GM19238 (cell line): ENCODE measurements around the gene SMYD3.
"Not testable (repeated sequence)": the region's sequence is repeated elsewhere in the genome, so short reads cannot be mapped to it uniquely, and the experiment has no call there.

Experiments used
- DNase-seq: peaks from one replicate; pipeline ENCODE4 v3.0.0; 2011; ENCODE audit warnings: low spot score; ENCODE audit not compliant: insufficient read length

SMYD3 gene

GRCh38 chr1:246074421-246074820 lies 432.7 kb downstream of the SMYD3 start:
- no peak for DNase-seq

GRCh38 chr1:246072456-246072955 lies 434.6 kb downstream of the SMYD3 start:
- DNase-seq, result no peak

DNA sequence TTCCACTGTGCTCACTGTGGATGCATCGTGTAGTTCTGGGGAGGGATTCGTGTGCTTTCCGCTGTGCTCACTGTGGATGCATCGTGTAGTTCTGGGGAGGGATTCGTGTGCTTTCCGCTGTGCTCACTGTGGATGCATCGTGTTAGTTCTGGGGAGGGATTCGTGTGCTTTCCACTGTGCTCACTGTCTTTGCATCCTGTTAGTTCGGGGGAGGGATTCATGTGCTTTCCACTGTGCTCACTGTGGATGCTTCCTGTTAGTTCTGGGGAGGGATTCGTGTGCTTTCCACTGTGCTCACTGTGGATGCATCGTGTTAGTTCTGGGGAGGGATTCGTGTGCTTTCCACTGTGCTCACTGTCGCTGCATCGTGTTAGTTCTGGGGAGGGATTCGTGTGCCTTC lies 435.1 kb downstream of the SMYD3 start:
- DNase-seq, result not testable (repeated sequence)

DNA sequence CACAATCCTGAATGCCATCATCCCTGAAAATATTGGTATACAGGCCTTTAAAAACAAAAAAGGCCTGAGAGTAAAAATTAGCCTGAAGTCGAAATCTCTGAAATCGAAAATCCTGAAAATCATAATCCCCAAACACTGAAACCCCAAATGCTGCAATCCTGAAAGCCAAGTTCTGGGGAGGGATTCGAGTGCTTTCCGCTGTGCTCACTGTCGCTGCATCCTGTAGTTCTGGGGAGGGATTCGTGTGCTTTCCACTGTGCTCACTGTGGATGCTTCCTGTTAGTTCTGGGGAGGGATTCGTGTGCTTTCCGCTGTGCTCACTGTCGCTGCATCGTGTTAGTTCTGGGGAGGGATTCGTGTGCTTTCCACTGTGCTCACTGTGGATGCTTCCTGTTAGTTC lies 435.5 kb downstream of the SMYD3 start:
- not testable (repeated sequence) for DNase-seq

GRCh38 chr1:246069581-246069980 lies 437.5 kb downstream of the SMYD3 start:
- DNase-seq, result no peak

DNA sequence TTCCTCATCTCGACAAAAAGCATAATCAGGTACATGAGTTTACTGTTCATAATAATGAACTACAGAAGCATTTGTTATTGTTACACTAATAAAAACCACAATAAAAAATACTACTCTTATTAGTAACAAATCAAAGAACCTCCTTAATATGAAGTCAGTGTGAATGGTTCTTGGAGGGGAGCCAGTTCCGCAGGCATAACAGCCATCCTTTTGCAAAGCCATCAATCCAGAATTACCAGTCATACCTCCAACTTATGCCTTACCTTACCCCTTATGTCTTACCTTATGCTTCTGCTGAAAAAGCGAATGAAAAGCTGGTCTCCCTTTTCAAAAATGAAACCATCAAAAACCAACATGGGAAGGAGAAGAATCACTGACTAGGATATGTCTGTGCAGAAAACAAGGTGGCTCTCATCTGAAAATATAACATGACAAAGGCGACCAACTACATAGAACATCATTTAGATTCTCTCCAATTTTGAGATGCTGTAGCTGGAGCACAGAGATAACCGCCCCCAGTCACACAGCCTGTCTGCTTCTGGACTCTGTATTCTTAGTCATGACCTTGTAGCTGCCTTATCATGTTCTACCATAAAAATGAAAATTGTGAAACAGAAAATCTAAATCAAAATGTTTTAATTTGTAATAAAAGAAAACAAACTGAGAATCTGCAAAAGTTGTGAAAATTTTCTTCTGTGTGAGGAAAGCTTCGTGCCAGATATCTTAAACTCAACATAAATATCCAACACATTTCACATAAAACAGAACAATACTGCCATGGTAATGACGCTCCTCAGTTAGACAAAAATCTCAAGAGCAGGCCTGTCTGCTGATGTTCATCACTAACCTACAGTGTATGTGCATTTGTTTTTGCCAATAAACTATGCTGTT lies 438.2 kb downstream of the SMYD3 start:
- no peak for DNase-seq

DNA sequence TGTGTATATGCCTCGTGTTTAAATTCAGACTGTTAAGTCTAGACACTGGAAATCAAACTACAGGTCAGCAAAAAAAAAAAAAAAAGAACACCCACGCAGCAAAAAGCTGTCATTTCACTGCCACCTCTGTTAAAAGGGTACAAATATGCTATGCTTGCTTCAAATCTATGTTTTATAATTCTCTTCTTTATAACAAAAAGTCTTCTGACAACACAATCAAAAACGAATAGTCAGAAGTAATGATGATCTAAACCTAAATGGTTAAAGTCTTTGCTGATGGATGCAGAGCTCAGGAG lies 438.9 kb downstream of the SMYD3 start:
- DNase-seq, result no peak

DNA sequence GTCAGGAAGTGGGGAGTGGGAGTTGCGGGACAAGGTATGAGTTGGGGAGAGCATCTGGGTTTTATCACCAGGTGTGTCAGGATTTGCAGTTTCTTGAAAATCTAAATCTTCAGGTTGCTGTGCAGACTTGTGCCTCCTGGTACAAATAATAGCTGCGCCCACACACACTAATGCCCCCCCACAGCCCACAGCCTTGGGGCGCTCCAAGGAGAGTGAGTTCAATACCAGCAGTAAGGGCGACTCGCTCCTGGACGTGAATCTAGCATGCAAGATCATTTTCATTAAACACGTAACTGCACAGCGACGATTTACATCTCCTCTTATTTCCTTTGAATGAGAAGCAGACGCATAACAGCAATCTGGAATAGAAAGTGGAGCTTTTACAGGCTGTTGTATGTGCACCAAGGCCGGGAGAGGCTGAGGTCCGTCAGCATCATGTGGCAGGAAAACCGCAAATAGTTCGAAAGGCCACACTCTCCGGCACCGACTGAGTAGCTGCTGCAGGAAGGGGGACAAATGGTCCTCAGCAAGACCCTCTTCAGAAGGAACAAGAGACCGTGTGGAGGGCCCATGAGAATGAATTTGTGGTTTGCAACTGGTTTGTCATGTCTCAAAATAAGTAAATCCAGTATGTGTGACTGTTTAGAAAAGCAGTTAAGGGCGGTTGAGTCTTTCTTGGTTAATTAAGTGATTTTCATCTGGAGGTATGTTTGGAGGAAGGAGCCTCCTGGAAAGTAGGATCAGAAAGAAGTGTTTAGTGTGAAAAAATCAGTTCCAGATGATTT lies 439.5 kb downstream of the SMYD3 start:
- DNase-seq, result no peak

GRCh38 chr1:246066573-246066972 lies 440.5 kb downstream of the SMYD3 start:
- DNase-seq, result no peak

DNA sequence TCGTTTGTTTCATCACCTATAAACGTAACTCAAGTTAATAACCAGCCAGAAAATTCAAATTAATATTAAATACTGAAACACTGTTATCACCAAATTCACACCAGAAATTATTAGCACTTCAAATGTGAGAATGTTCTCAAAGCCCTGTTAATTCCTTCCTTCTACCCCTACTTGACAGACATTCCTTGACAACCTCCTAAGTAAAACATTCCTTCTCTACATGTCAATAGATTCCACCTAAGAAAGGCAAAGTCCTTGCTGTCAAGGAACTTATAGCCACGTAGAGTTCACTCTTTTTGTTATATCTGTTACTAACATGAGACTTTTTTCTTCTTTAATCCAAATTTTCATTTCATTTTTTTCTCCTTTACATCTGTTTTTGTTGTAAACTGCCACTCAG lies 441.5 kb downstream of the SMYD3 start:
- DNase-seq, result no peak

- no peak for DNase-seq
These were observed 442.2 kb downstream of the SMYD3 start for GRCh38 chr1:246064891-246065290.

DNA sequence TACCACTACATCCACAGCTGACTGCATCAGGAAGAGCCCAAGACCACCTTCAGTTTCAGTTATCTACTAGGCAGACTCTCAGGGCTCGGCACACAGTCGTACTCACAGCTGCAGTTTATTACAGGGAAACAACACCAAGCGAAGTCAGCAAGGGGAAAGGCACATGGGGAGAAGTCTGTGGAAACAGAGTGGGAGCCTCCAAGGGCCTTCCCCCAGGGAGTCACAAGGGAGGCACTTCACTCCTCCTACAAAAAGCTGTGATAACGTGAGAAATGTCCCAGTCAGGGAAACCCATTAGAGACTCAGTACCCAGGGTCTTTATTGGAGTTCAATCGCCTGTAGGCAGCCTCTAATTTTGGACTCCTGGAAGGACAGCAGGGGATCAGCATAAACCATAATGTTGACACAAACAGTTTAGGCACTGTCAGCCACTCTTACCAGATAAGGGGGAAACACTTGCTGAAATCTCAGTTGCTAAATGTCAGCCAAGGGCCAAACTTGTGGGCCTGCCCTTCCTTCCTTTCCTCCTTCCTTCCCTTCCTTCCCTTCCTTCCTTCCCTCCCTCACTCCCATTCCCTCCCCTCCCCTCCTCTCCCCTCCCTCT lies 444.0 kb downstream of the SMYD3 start:
- no peak for DNase-seq

DNA sequence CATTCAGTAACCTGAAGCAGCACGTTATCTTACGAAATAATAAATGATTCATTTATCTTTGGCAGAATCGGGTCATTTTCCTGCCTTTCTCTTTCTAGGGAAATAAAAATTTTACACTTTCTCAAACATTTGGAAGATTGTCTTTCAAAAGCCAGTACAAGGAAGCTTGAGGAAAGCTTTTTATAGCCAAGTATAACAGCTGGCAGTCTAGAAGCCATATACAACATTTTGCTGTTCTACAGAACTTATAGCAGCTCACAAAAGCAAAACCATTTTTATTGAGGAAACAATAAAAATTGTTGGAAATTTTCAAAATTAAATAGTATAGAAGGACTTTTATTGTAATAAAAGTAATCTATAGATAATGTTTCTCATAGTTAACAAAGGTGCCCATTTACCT lies 448.6 kb downstream of the SMYD3 start:
- no peak for DNase-seq

DNA sequence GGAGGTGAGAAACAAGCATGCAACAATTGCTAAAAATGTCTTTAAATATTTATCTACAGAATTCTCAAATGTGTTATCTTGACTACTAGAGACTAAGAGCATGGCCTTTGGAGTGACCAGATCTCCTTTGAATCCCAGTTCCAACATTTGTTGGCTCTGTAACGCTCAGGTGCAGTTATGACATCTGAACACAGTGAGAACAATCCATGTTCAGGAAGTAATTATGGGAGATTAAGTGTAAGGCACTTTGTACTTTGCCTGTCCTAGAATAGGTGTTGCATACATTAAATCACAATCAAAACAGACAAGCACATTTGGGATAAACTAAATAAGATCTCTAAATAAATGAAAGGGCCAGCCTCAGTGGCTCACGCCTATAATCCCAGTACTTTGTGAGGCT lies 454.5 kb downstream of the SMYD3 start:
- no peak for DNase-seq

DNA sequence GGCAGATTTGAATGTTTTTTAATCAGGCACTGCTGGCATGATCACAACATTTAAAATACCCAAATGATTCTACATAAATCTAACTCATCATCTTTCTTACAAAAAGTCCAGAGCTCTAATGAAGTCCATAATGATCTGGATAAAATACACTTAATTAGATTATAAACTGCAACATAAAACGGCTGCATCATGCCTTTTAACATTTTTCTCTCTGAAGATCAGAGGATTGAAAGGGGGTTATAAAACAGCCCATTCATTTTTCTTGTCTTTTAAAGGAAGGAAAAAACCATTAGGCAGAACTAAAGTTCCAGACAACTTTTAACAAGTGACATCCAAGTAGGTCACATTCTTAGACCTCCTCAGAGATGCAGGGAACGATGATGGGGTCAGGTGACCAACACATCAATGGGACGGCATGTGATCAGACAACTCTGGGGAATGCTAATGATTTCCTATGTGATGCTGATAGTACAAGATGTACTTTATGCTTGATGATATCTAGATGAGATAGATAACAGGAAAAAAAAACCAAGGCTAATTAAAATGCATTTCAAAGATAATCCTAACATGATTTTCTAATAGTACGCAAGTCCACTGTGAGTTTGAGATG lies 455.1 kb downstream of the SMYD3 start:
- DNase-seq, result no peak

GRCh38 chr1:246048693-246049092 lies 458.4 kb downstream of the SMYD3 start:
- DNase-seq, result no peak

- DNase-seq, result no peak
These were observed 463.5 kb downstream of the SMYD3 start for GRCh38 chr1:246043556-246043955.

- DNase-seq, result no peak
These were observed 465.7 kb downstream of the SMYD3 start for GRCh38 chr1:246041360-246041759.

DNA sequence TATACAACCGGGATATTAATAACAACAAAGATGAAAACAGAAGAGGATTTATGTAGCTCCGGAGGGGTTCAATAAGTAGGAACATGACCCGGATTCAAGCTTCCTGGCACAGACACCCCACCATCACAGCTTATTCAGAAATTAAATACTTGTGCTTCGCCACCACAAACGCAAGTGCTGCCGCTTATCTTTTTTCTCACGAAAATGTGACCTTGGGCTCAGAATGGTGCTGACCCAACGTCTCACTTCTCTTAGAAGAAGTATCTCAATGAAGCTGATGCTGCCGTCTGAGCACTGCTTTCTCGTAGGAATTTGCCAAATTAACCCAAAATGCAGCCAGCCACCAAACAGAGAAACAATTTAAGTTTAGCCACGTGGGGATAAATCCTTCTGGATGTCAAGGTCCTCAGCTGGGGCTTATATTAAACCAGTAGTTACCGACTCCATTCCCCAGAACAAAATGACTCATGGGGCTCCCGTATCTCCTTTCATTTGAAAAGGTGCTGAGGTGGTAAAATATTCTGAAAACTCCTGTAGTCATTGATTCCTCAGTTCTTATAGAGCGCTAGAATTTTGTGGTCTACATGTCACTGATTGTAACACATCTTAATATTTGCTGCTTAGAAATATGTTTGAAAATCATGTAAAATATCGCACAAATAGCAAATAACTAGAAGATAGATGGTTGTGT lies 466.7 kb downstream of the SMYD3 start:
- no peak for DNase-seq

DNA sequence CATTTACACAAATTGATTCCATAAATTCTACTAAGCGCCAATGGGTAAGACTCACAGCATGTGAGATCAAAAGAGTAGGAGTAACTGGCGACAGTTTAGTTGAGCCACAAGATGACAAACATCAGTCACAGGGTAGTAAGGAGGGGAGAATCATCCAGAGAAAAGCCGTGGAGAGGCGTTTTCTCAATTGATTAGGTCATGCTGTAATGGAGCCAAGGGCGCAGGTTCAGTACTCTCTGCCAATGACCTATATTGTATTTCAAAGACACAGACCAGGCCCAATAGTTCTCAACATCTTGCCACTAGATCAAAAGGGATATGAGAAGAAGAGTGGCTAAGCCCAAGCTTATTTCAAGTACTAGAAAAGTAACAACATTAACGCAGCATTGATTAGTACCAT lies 467.5 kb downstream of the SMYD3 start:
- no peak for DNase-seq

- no peak for DNase-seq
These were observed 469.2 kb downstream of the SMYD3 start for GRCh38 chr1:246037832-246038231.
